Activated naive CD8-positive, alpha-beta T cell treated with anti-CD3 and anti-CD28 coated beads for 36 hours (primary cell): ENCODE measurements around the gene IFNL4. TPM values are rescaled to one million over a fixed set of nuclear protein-coding genes. Genes with fewer than 3 reads are reported as not detected.

Experiments
- DNase-seq: peaks from one replicate; pipeline ENCODE4 v3.0.0; 2021
- H3K27ac Mint-ChIP-seq: one replicate; pipeline ENCODE4 v1.8.0; 2022; ENCODE audit warnings: mild to moderate bottlenecking, moderate library complexity, mixed read lengths
- H3K27me3 Mint-ChIP-seq: one replicate; pipeline ENCODE4 v1.8.0; 2022; ENCODE audit warnings: mild to moderate bottlenecking, mixed read lengths
- H3K36me3 Mint-ChIP-seq: one replicate; pipeline ENCODE4 v1.8.0; 2021; ENCODE audit warnings: mild to moderate bottlenecking, mixed read lengths
- H3K4me1 Mint-ChIP-seq: one replicate; pipeline ENCODE4 v1.8.0; 2021; ENCODE audit warnings: mixed read lengths
- H3K4me3 Mint-ChIP-seq: one replicate; pipeline ENCODE4 v1.8.0; 2022; ENCODE audit warnings: mild to moderate bottlenecking, moderate library complexity, mixed read lengths
- H3K9me3 Mint-ChIP-seq: one replicate; pipeline ENCODE4 v1.8.0; 2022; ENCODE audit warnings: mixed read lengths
- total RNA-seq, 2 experiments: library from RNA; stranded (reverse); gene quantifications; one replicate each; pipeline ENCODE4 v1.2.3, GENCODE V29; 2021

The IFNL4 gene
- total RNA-seq, 2 experiments from 2014 or later: 0.14 to 0.25 TPM

GRCh38 chr19:39265321-39265916 lies 16.8 kb upstream of the IFNL4 start:
- H3K36me3 Mint-ChIP-seq: no peaks in the 10 kb centered on the region
- no peak overlapping the region for H3K4me3 Mint-ChIP-seq
- H3K4me1 Mint-ChIP-seq: no peaks in the 10 kb centered on the region
- H3K9me3 Mint-ChIP-seq: no peaks in the 10 kb centered on the region
- H3K27me3 Mint-ChIP-seq: peaks cover 49% of the 10 kb centered on the region
- DNase-seq: no peak
- no peak overlapping the region for H3K27ac Mint-ChIP-seq

GRCh38 chr19:39264306-39265290 lies 15.9 kb upstream of the IFNL4 start:
- no peak overlapping the region for H3K4me3 Mint-ChIP-seq
- H3K27ac Mint-ChIP-seq: no peak overlapping the region
- H3K27me3 Mint-ChIP-seq: peaks cover 49% of the 10 kb centered on the region
- no peak for DNase-seq
- no peaks in the 10 kb centered on the region for H3K4me1 Mint-ChIP-seq
- no peaks in the 10 kb centered on the region for H3K36me3 Mint-ChIP-seq
- no peaks in the 10 kb centered on the region for H3K9me3 Mint-ChIP-seq

- Mint-ChIP-seq H3K36me3 (no peaks in the 10 kb centered on the region), H3K9me3 (no peaks in the 10 kb centered on the region), H3K27me3 (peaks cover 43% of the 10 kb centered on the region), H3K4me3 (no peak overlapping the region), H3K4me1 (no peaks in the 10 kb centered on the region), H3K27ac (no peak overlapping the region)
- DNase-seq: no peak
Measured at GRCh38 chr19:39263912-39264305, 15.3 kb upstream of the IFNL4 start.

GRCh38 chr19:39262496-39262895 lies 13.8 kb upstream of the IFNL4 start:
- Mint-ChIP-seq H3K4me1 (no peaks in the 10 kb centered on the region), H3K36me3 (no peaks in the 10 kb centered on the region), H3K9me3 (no peaks in the 10 kb centered on the region), H3K27me3 (peaks cover 43% of the 10 kb centered on the region), H3K27ac (no peak overlapping the region), H3K4me3 (no peak overlapping the region)
- DNase-seq: no peak

GRCh38 chr19:39261704-39262103 lies 13.0 kb upstream of the IFNL4 start:
- Mint-ChIP-seq H3K27me3 (peaks cover 43% of the 10 kb centered on the region), H3K4me3 (no peak overlapping the region), H3K4me1 (no peaks in the 10 kb centered on the region), H3K27ac (no peak overlapping the region), H3K36me3 (no peaks in the 10 kb centered on the region), H3K9me3 (no peaks in the 10 kb centered on the region)
- no peak for DNase-seq

GRCh38 chr19:39257227-39257626 lies 8.6 kb upstream of the IFNL4 start:
- peaks cover 10% of the 10 kb centered on the region for H3K27me3 Mint-ChIP-seq
- no peak for DNase-seq
- H3K27ac Mint-ChIP-seq: no peak overlapping the region
- no peak overlapping the region for H3K4me3 Mint-ChIP-seq
- H3K4me1 Mint-ChIP-seq: no peaks in the 10 kb centered on the region
- H3K36me3 Mint-ChIP-seq: no peaks in the 10 kb centered on the region
- H3K9me3 Mint-ChIP-seq: no peaks in the 10 kb centered on the region

- Mint-ChIP-seq H3K9me3 (no peaks in the 10 kb centered on the region), H3K4me1 (peaks cover 2% of the 10 kb centered on the region), H3K4me3 (no peak overlapping the region), H3K27ac (no peak overlapping the region), H3K27me3 (no peaks in the 10 kb centered on the region), H3K36me3 (no peaks in the 10 kb centered on the region)
- DNase-seq: no peak
Measured at GRCh38 chr19:39254531-39255345, 6.1 kb upstream of the IFNL4 start.

- Mint-ChIP-seq H3K4me3 (no peak overlapping the region), H3K9me3 (no peaks in the 10 kb centered on the region), H3K4me1 (peaks cover 2% of the 10 kb centered on the region), H3K36me3 (no peaks in the 10 kb centered on the region), H3K27ac (no peak overlapping the region), H3K27me3 (peaks cover 4% of the 10 kb centered on the region)
- no peak for DNase-seq
Measured at GRCh38 chr19:39253374-39254149, 4.9 kb upstream of the IFNL4 start.

GRCh38 chr19:39252458-39252857 lies 3.8 kb upstream of the IFNL4 start:
- H3K4me1 Mint-ChIP-seq: peaks cover 2% of the 10 kb centered on the region
- H3K4me3 Mint-ChIP-seq: no peak overlapping the region
- H3K36me3 Mint-ChIP-seq: no peaks in the 10 kb centered on the region

GRCh38 chr19:39251846-39252245 lies 3.2 kb upstream of the IFNL4 start:
- Mint-ChIP-seq H3K36me3 (no peaks in the 10 kb centered on the region), H3K27me3 (peaks cover 10% of the 10 kb centered on the region), H3K4me1 (peaks cover 4% of the 10 kb centered on the region), H3K9me3 (no peaks in the 10 kb centered on the region), H3K4me3 (no peak overlapping the region), H3K27ac (no peak overlapping the region)
- DNase-seq: no peak

More at GRCh38 chr19:39252458-39252857, 3.8 kb upstream of the IFNL4 start:
- Mint-ChIP-seq H3K27ac (no peak overlapping the region), H3K27me3 (peaks cover 4% of the 10 kb centered on the region), H3K9me3 (no peaks in the 10 kb centered on the region)
- DNase-seq: no peak

- Mint-ChIP-seq H3K27me3 (peaks cover 11% of the 10 kb centered on the region), H3K4me3 (no peak overlapping the region), H3K27ac (no peak overlapping the region), H3K9me3 (no peaks in the 10 kb centered on the region), H3K36me3 (no peaks in the 10 kb centered on the region), H3K4me1 (peaks cover 4% of the 10 kb centered on the region)
- DNase-seq: no peak
Measured at GRCh38 chr19:39251081-39251480, 2.4 kb upstream of the IFNL4 start.

- Mint-ChIP-seq H3K4me3 (no peak overlapping the region), H3K27ac (no peak overlapping the region)
- peak; percentile 28 for DNase-seq
Measured at GRCh38 chr19:39247701-39248664, 673 bp downstream of the IFNL4 start.

GRCh38 chr19:39246951-39247669 lies 1.5 kb downstream of the IFNL4 start:
- H3K4me3 Mint-ChIP-seq: peak overlapping the region; percentile 67
- no peaks in the 10 kb centered on the region for H3K9me3 Mint-ChIP-seq
- peaks cover 4% of the 10 kb centered on the region for H3K4me1 Mint-ChIP-seq
- DNase-seq: peak; percentile 57
- H3K27ac Mint-ChIP-seq: no peak overlapping the region
- no peaks in the 10 kb centered on the region for H3K36me3 Mint-ChIP-seq
- H3K27me3 Mint-ChIP-seq: peaks cover 11% of the 10 kb centered on the region

More at GRCh38 chr19:39247701-39248664, 673 bp downstream of the IFNL4 start:
- H3K4me1 Mint-ChIP-seq: peaks cover 4% of the 10 kb centered on the region
- H3K36me3 Mint-ChIP-seq: no peaks in the 10 kb centered on the region
- no peaks in the 10 kb centered on the region for H3K9me3 Mint-ChIP-seq
- H3K27me3 Mint-ChIP-seq: peaks cover 11% of the 10 kb centered on the region
